ENCODE data around the gene ADARB1.

- no peak for TF ChIP-seq CTCF (conservative IDR thresholded peaks at IDR 0.05; ENCODE audit: low read length)
- TF ChIP-seq EZH2phosphoT487 (IDR thresholded peaks at IDR 0.05; ENCODE audit: borderline replicate concordance, low read depth, low read length), result no peak
These were observed 145.1 kb downstream of the ADARB1 start for GRCh38 chr21:45219517-45219916.

Measured in OCI-LY7 (cell line).